Glutamatergic neuron (in vitro differentiated cells): ENCODE measurements around the gene SUN5. TPM values are rescaled to one million over a fixed set of nuclear protein-coding genes. Genes with fewer than 3 reads are reported as not detected.
"Not testable (repeated sequence)": the region's sequence is repeated elsewhere in the genome, so short reads cannot be mapped to it uniquely, and the experiment has no call there.

Experiments
- DNase-seq: peaks from one replicate; pipeline ENCODE4 v3.0.0; 2022
- H3K27ac Mint-ChIP-seq: one replicate; pipeline ENCODE4 v1.8.0; 2020; ENCODE audit warnings: mild to moderate bottlenecking, mixed read lengths, inconsistent platforms; ENCODE audit not compliant: unreplicated experiment
- H3K27me3 Mint-ChIP-seq: one replicate; pipeline ENCODE4 v1.8.0; 2020; ENCODE audit warnings: mild to moderate bottlenecking, moderate library complexity, mixed read lengths, inconsistent platforms; ENCODE audit not compliant: unreplicated experiment
- H3K36me3 Mint-ChIP-seq: one replicate; pipeline ENCODE4 v1.8.0; 2020; ENCODE audit warnings: mild to moderate bottlenecking, mixed read lengths, inconsistent platforms; ENCODE audit not compliant: unreplicated experiment
- H3K4me1 Mint-ChIP-seq: one replicate; pipeline ENCODE4 v1.8.0; 2020; ENCODE audit warnings: mild to moderate bottlenecking, low read depth, mixed read lengths, inconsistent platforms; ENCODE audit not compliant: unreplicated experiment
- H3K4me3 Mint-ChIP-seq: one replicate; pipeline ENCODE4 v1.8.0; 2020; ENCODE audit warnings: mild to moderate bottlenecking, mixed read lengths, inconsistent platforms; ENCODE audit not compliant: unreplicated experiment
- H3K9me3 Mint-ChIP-seq: one replicate; pipeline ENCODE4 v1.8.0; 2020; ENCODE audit warnings: mild to moderate bottlenecking, moderate library complexity, mixed read lengths, inconsistent platforms; ENCODE audit not compliant: unreplicated experiment
- CTCF ChIP-seq: fragments of 200-600 bp; sonication (generic); IDR thresholded peaks from one replicate; pipeline ENCODE4 v1.5.0; 2021; ENCODE audit not compliant: partially characterized antibody, unreplicated experiment
- total RNA-seq: library from RNA; stranded (reverse); fragmentation: NEBNext Ultra II Directional; extraction: Animal tissue kit (Norgen Biotek cat#: 25700); gene quantifications from one replicate; pipeline ENCODE4 v1.2.1, GENCODE V29; 2021; ENCODE audit not compliant: unreplicated experiment

Gene SUN5
- total RNA-seq, 1 donor from 2014 or later = not detected

GRCh38 chr20:32966382-32966781 is 37.9 kb downstream of the SUN5 start:
- no peak overlapping the region for H3K27ac Mint-ChIP-seq
- no peaks in the 10 kb centered on the region for H3K4me1 Mint-ChIP-seq
- no peak for DNase-seq
- H3K9me3 Mint-ChIP-seq = no peaks in the 10 kb centered on the region
- H3K36me3 Mint-ChIP-seq = no peaks in the 10 kb centered on the region
- H3K27me3 Mint-ChIP-seq = peaks cover 5% of the 10 kb centered on the region
- H3K4me3 Mint-ChIP-seq = no peak overlapping the region
- TF ChIP-seq CTCF = no peak

GRCh38 chr20:32965581-32966373 is 38.5 kb downstream of the SUN5 start:
- Mint-ChIP-seq H3K27ac (no peak overlapping the region), H3K36me3 (no peaks in the 10 kb centered on the region), H3K27me3 (peaks cover 5% of the 10 kb centered on the region), H3K4me1 (no peaks in the 10 kb centered on the region), H3K9me3 (no peaks in the 10 kb centered on the region), H3K4me3 (no peak overlapping the region)
- no peak for DNase-seq
- no peak for TF ChIP-seq CTCF

GRCh38 chr20:32965115-32965514 is 39.1 kb downstream of the SUN5 start:
- no peaks in the 10 kb centered on the region for H3K4me1 Mint-ChIP-seq
- H3K27me3 Mint-ChIP-seq = peaks cover 5% of the 10 kb centered on the region
- no peak for DNase-seq
- H3K9me3 Mint-ChIP-seq = no peaks in the 10 kb centered on the region
- no peak overlapping the region for H3K4me3 Mint-ChIP-seq
- H3K27ac Mint-ChIP-seq = no peak overlapping the region
- no peak for TF ChIP-seq CTCF
- H3K36me3 Mint-ChIP-seq = no peaks in the 10 kb centered on the region

GRCh38 chr20:32964575-32964974 is 39.7 kb downstream of the SUN5 start:
- H3K4me1 Mint-ChIP-seq = no peaks in the 10 kb centered on the region
- H3K9me3 Mint-ChIP-seq = no peaks in the 10 kb centered on the region
- H3K36me3 Mint-ChIP-seq = no peaks in the 10 kb centered on the region
- H3K27ac Mint-ChIP-seq = no peak overlapping the region
- H3K4me3 Mint-ChIP-seq = no peak overlapping the region
- DNase-seq = no peak
- no peak for TF ChIP-seq CTCF
- peaks cover 5% of the 10 kb centered on the region for H3K27me3 Mint-ChIP-seq

- Mint-ChIP-seq H3K9me3 (peaks cover 2% of the 10 kb centered on the region), H3K27me3 (peaks cover 5% of the 10 kb centered on the region), H3K4me3 (no peak overlapping the region), H3K36me3 (peaks cover 7% of the 10 kb centered on the region), H3K27ac (no peak overlapping the region), H3K4me1 (no peaks in the 10 kb centered on the region)
- no peak for DNase-seq
- TF ChIP-seq CTCF = no peak
These were observed 41.1 kb downstream of the SUN5 start for GRCh38 chr20:32963176-32963575.

- not testable (repeated sequence) for H3K27ac Mint-ChIP-seq, H3K4me1 Mint-ChIP-seq, H3K9me3 Mint-ChIP-seq, H3K4me3 Mint-ChIP-seq, DNase-seq, H3K36me3 Mint-ChIP-seq, H3K27me3 Mint-ChIP-seq
These were observed 41.6 kb downstream of the SUN5 start for GRCh38 chr20:32962646-32963045.
